Measurements from ENCODE around the gene LILRB3. TPM values are rescaled to one million over a fixed set of nuclear protein-coding genes. Genes with fewer than 3 reads are reported as not detected.

LILRB3 gene
- total and polyA plus RNA-seq, 2 experiments from 2014 or later: 1.7 TPM; not detected in 1

GRCh38 chr19:54190503-54191010 is 32.2 kb downstream of the LILRB3 start:
- Histone ChIP-seq H3K79me2 (peaks cover 43% of the 10 kb centered on the region), H2AFZ (peak overlapping the region; percentile 46)

GRCh38 chr19:54189735-54190502 is 32.9 kb downstream of the LILRB3 start:
- Histone ChIP-seq H3K79me2 (peaks cover 43% of the 10 kb centered on the region), H2AFZ (no peak overlapping the region), H3K4me2 (peak overlapping the region; percentile 52), H3K27ac (peak overlapping the region; percentile 92), H3K4me1 (ENCODE audit: insufficient read depth) (peaks cover 10% of the 10 kb centered on the region), H3K36me3 (replicated peaks; ENCODE audit: insufficient read depth, low read depth) (no peaks in the 10 kb centered on the region), H4K20me1 (ENCODE audit: insufficient read depth, poor library complexity, severe bottlenecking) (no peaks in the 10 kb centered on the region), H3K4me3 (no peak overlapping the region), H3K9me3 (ENCODE audit: low read depth) (no peaks in the 10 kb centered on the region), H3K9me2 (replicated peaks; ENCODE audit: insufficient read depth) (no peaks in the 10 kb centered on the region), H3K27me3 (no peaks in the 10 kb centered on the region)
- WGBS (ENCODE audit: low lambda C conversion rate, missing lambda C conversion rate): 2% methylated on average over 45 of the region's 65 CpGs
- DNase-seq (ENCODE audit: low spot score): peak; percentile 100
- no peak for TF ChIP-seq EZH2 (IDR thresholded peaks at IDR 0.05; ENCODE audit: borderline replicate concordance)
- no peak for TF ChIP-seq EZH2phosphoT487 (IDR thresholded peaks at IDR 0.05; ENCODE audit: low read depth, severe bottlenecking, unreplicated experiment)
- no peak for TF ChIP-seq CTCF (IDR thresholded peaks at IDR 0.05; ENCODE audit: poor library complexity)

More at GRCh38 chr19:54190503-54191010, 32.2 kb downstream of the LILRB3 start:
- no peaks in the 10 kb centered on the region for H3K9me3 ChIP-seq (ENCODE audit: low read depth)
- H3K4me3 ChIP-seq: peak overlapping the region; percentile 47
- peak; percentile 100 for DNase-seq (ENCODE audit: low spot score)
- no peaks in the 10 kb centered on the region for H3K36me3 ChIP-seq (replicated peaks; ENCODE audit: insufficient read depth, low read depth)
- TF ChIP-seq CTCF (IDR thresholded peaks at IDR 0.05; ENCODE audit: poor library complexity): no peak
- TF ChIP-seq EZH2 (IDR thresholded peaks at IDR 0.05; ENCODE audit: borderline replicate concordance): no peak
- TF ChIP-seq EZH2phosphoT487 (IDR thresholded peaks at IDR 0.05; ENCODE audit: low read depth, severe bottlenecking, unreplicated experiment): no peak
- H3K27me3 ChIP-seq: no peaks in the 10 kb centered on the region
- H3K27ac ChIP-seq: peak overlapping the region; percentile 92
- no peaks in the 10 kb centered on the region for H4K20me1 ChIP-seq (ENCODE audit: insufficient read depth, poor library complexity, severe bottlenecking)
- no peaks in the 10 kb centered on the region for H3K9me2 ChIP-seq (replicated peaks; ENCODE audit: insufficient read depth)
- 1% methylated on average over 48 of the region's 56 CpGs for WGBS (ENCODE audit: low lambda C conversion rate, missing lambda C conversion rate)
- peaks cover 10% of the 10 kb centered on the region for H3K4me1 ChIP-seq (ENCODE audit: insufficient read depth)
- H3K4me2 ChIP-seq: peak overlapping the region; percentile 93

GRCh38 chr19:54189145-54189734 is 33.6 kb downstream of the LILRB3 start, which contains the start of gene MBOAT7:
MBOAT7 (minus strand) TSS chr19:54189580; CDS start chr19:54188508, 1,072 bp downstream.
- Histone ChIP-seq H3K4me1 (ENCODE audit: insufficient read depth) (peaks cover 10% of the 10 kb centered on the region), H2AFZ (no peak within 1 kb of the TSS), H3K4me2 (peak within 1 kb of the TSS; percentile 89), H3K9me3 (ENCODE audit: low read depth) (no peaks in the 10 kb centered on the region), H3K27ac (peak within 1 kb of the TSS; percentile 92), H4K20me1 (ENCODE audit: insufficient read depth, poor library complexity, severe bottlenecking) (no peaks in the 10 kb centered on the region), H3K9me2 (replicated peaks; ENCODE audit: insufficient read depth) (no peaks in the 10 kb centered on the region), H3K36me3 (replicated peaks; ENCODE audit: insufficient read depth, low read depth) (no peaks in the 10 kb centered on the region), H3K4me3 (peak within 1 kb of the TSS; percentile 24), H3K79me2 (peaks cover 40% of the 10 kb centered on the region), H3K27me3 (no peaks in the 10 kb centered on the region)
- WGBS (ENCODE audit: low lambda C conversion rate, missing lambda C conversion rate): under 1% methylated on average over 55 of the region's 64 CpGs
- DNase-seq (ENCODE audit: low spot score): no peak
- peak; percentile 43 for TF ChIP-seq CTCF (IDR thresholded peaks at IDR 0.05; ENCODE audit: poor library complexity)
- no peak for TF ChIP-seq EZH2 (IDR thresholded peaks at IDR 0.05; ENCODE audit: borderline replicate concordance)
